M059J (cell line): Measurements from ENCODE around the gene ADCY9. TPM values are rescaled to one million over a fixed set of nuclear protein-coding genes. Genes with fewer than 3 reads are reported as not detected.
A peak's percentile ranks its signal among the peaks of the same experiment; 100 is the strongest.

Source experiments
- DNase-seq: peaks from one replicate; pipeline ENCODE4 v3.0.0-alpha.2; 2012; ENCODE audit warnings: low read depth
- total RNA-seq: library from RNA; depleted of rRNA; stranded (reverse); fragments of >200 nt; shearing (Covaris generic); gene quantifications from 2 replicates; pipeline ENCODE4 v1.2.3, GENCODE V29; 2014

The ADCY9 gene
- total RNA-seq, 1 experiment from 2014 or later, result 18.1 TPM

DNA sequence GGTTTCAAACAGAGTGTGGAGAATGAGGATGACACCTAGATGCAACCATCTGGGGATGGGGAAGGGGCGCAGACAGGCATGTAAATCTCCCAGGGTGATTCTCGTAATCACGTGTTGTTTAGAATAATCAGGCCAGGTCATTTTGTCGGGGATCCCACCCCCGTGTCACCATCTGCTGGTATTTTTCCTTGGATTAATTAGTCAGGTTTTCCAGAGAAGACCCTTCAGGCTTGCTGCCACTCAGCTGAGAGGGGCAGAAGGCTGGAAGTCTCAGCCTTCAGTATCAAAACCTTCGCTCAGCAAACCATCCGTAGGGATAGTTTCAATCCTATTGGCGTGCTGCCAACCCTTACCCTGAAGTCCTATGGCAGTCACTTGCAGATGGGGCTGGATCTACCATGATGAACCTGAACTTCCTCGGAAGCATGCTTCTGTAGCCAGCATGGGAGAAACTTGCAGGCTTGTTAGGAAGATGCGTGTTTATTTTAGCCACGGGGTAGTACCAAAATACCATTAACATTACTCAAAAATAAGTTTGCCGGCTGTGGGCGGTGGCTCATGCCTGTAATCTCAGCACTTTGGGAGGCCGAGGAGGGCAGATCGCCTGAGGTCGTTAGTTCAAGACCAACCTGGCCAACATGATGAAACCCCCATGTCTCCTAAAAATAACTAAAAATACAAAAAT lies 7.5 kb upstream of the ADCY9 start:
- peak; percentile 82 for DNase-seq

- DNase-seq, result no peak
Measured at GRCh38 chr16:4120176-4120575, 3.9 kb upstream of the ADCY9 start.

- DNase-seq, result no peak
Measured at GRCh38 chr16:4117250-4117578, 972 bp upstream of the ADCY9 start.

DNA sequence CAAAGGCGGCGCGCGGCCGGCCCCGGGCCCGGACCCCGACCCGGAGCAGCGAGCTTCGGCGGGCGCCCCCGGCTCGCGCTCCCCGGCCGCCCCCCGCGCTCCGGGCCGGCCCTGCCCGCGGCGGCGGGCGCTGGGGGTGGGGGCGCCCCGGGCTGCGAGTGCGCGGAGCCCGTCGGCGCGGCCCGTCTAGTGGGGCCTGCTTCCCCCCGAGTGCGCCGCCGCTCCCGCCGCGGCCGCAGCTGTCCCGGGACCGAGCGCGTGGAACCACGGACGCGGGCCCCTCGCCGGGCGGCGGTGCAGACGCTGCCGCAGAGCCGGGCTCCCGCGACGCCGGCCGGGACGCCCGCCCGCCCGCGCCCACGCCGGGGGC lies 308 bp downstream of the ADCY9 start:
- DNase-seq, result no peak

GRCh38 chr16:4115209-4115948 lies 863 bp downstream of the ADCY9 start:
- peak; percentile 68 for DNase-seq

DNA sequence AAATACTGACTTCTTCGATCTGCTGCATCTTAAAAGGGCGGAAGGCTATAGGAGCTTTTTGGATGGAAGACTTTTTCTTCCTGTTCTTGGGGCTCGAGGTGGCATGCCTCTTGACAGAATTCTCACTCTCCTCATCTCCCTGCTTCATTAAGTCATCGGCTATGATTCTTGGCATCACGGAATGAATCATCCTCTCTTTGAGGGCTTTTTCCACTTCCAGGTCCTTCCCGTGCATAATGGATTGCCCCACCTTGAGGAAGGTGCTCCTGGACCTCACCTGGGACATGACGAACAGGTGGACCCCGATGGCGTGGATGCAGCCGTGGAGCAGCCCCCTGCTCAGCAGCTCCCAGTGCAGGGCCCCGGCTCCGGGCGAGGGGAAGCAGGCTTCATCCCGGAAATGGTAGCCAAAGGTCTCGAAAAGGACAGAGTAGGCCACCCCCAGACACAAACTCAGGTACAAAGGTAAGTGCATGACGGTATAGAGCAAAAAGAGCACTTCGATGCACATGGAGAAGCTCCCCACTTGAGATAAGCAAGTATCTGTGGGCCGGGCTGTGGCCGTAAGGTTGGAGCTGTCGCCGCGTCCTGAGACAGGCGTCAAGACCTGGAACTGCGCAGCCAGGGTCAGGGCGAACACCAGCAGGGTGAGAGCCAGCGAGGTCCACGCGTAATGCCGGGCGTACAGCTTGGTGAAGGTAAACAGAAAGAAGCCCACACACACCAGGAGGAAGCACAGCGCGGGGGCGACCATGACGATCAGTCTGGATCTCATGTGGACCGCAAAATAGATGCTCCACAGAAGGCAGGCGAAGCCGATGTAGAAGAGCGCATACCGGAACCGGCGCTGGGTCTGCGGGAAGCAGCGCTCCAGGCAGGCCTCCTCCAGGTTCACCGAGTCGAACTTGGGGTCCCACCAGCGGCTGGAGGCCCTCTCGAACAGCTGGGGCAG lies 1.7 kb downstream of the ADCY9 start:
- peak; percentile 12 for DNase-seq

GRCh38 chr16:4113358-4114256 lies 2.6 kb downstream of the ADCY9 start:
- no peak for DNase-seq

- DNase-seq, result peak; percentile 12
Measured at GRCh38 chr16:4111748-4112696, 4.2 kb downstream of the ADCY9 start.

DNA sequence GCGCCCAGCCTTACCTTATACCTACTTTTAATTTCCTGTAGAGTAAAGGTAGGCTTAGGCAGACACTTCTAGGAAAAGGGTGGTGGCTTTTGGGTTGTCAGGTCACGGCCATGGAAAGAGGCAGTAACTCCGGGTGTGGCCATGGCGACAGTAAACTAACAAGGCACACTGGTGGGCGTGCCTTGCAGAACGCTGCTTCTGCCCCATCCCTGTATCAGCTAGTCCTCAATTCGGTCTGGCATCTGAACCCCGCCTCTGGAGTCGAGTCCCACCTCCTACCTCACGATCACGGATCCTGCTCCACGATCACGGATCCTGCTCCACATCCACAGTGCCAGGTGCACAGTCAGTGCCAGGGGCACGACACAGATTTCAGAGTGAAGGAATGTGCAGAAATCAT lies 5.6 kb downstream of the ADCY9 start:
- no peak for DNase-seq

- DNase-seq, result no peak
Measured at GRCh38 chr16:4110065-4110464, 6.2 kb downstream of the ADCY9 start.

GRCh38 chr16:4109250-4109736 lies 6.9 kb downstream of the ADCY9 start:
- DNase-seq, result no peak

DNA sequence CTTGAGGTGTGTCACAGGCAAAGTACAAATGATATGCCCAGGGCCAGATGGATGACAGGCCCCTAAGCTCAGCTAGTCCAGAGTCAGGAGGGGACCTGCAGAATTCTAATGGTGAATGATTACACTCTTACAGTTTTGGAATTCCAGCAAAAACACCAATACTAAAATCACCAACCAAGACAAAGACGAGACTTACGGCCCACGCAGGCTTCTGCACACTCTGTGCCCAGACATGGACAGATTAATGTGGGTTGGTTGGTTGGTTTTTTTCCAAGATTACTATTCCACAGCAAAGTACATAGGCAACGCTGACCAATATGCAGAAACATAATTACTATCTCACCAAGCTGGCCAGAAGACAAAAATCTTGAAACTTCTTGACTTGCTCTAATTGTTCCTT lies 9.7 kb downstream of the ADCY9 start:
- no peak for DNase-seq

DNA sequence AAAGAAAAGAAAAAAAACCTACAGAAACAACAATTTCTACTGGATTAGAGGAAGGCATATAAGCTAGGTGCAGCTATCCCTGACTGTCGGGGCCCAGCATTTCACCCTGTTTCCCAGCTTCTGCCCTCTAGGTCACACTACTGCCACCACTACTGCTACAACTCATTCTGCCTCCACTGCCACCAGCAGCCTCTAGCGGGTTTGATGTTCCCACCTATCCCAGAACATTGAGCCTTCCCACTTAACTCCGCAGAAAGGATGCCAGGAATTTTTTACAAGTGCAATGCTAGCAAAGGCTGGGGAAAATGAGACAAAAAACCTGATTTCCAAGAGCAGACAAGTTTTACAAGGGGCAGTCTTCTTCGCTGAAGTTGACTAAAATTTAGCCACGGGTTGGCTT lies 10.4 kb downstream of the ADCY9 start:
- no peak for DNase-seq

- no peak for DNase-seq
Measured at GRCh38 chr16:4103745-4104144, 12.5 kb downstream of the ADCY9 start.

GRCh38 chr16:4101421-4102219 lies 14.6 kb downstream of the ADCY9 start:
- no peak for DNase-seq

GRCh38 chr16:4098501-4098900 lies 17.7 kb downstream of the ADCY9 start:
- DNase-seq, result no peak

- DNase-seq, result no peak
Measured at GRCh38 chr16:4097826-4098240, 18.4 kb downstream of the ADCY9 start.

GRCh38 chr16:4096509-4096908 lies 19.7 kb downstream of the ADCY9 start:
- no peak for DNase-seq

DNA sequence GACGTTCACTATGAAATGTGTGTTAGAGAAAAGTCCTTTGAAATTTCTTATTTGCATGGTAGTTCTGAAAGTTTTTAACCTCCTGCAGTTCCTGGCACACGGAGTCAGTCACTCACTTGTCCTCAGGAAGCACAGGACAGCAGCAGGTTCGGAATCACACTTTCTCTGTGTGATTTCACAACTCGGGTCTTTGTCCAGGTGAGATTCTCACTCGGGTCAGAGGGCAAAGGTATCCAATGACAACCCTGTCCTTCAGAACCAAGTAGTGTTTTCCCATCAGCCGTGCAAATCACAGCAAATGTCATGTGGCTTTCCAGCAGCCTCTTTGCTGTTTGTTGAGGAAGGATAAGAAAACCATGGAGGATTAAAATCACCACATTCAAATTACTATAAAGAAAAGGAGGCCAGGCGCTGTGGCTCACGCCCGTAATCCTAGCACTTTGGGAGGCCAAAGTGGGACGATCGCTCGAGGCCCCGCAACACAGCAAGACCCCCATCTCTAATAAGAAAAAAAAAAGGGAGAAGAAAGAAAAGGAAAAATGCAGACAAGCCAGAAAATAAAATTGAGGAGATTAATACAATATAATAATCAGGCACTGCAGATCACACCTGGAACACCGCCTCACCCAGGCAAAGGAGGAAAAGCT lies 22.0 kb downstream of the ADCY9 start:
- DNase-seq, result no peak
